Gastrocnemius medialis (tissue), 4 donors: ENCODE data around the gene NLGN3.

Experiments
- CTCF ChIP-seq, 5 experiments: fragments of 450-650 bp in 3 of 5; fragments of 200-600 bp in 2 of 5; sonication (generic) in 2 of 5; IDR thresholded peaks in 4 of 5; conservative IDR thresholded peaks in 1 of 5; 1 replicate in 4 of 5; 2 replicates in 1 of 5; pipeline ENCODE4 v1.5.1; 2016 to 2019; ENCODE audit warnings: antibody characterized with exemption in 5 of 5, mild to moderate bottlenecking in 3 of 5, moderate library complexity in 3 of 5
- POLR2A ChIP-seq, 2 donors: fragments of 450-650 bp; IDR thresholded peaks; one replicate each; pipeline ENCODE4 v1.6.1; 2017; ENCODE audit warnings: antibody characterized with exemption in 2 of 2, mild to moderate bottlenecking in 2 of 2, moderate library complexity in 2 of 2

DNA sequence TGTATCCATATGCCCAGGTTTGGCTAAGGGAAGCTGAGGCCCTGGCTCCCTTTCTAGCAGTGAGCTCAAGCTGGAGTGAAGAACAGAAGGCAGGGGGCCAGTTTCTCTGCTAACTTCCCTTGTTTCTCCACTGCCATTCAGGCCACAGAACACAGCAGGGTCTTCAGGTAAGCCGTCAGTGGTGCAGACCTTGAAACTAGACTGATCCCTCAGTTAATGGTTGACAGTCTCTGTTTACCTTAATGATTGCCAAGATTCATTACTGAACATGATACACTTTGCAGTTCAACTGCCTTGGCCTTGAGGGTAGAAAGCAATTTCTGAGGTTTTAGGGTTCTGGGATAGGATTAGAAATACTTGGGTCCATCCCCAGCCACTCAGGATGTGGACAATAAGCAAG is 69.5 kb downstream of the NLGN3 start:
- TF ChIP-seq CTCF (IDR thresholded peaks at IDR 0.05 in 4 of 5, conservative IDR thresholded peaks at IDR 0.05 in 1 of 5), result no peak
- TF ChIP-seq POLR2A (IDR thresholded peaks at IDR 0.05), result no peak
